ENCODE data around the gene MAGEF1. TPM values are rescaled to one million over a fixed set of nuclear protein-coding genes. Genes with fewer than 3 reads are reported as not detected.

Gene MAGEF1
- total and polyA plus RNA-seq, 9 of the 15 experiments (the other 6 are each of a cell fraction or from before 2014, with no cell fraction given) = 1.5 to 39.1 (median 19.8) TPM

- TF ChIP-seq ZNF518B (CRISPR knock-in tag; IDR thresholded peaks at IDR 0.05) (no peak), PHB2 (IDR thresholded peaks at IDR 0.05; ENCODE audit: low read depth) (no peak), NFYB (IDR thresholded peaks at IDR 0.05; ENCODE audit: extremely low read depth, insufficient read length) (no peak), CREM (IDR thresholded peaks at IDR 0.05; ENCODE audit: low read depth) (no peak), NCOA6 (IDR thresholded peaks at IDR 0.05) (no peak), SMAD2 (IDR thresholded peaks at IDR 0.05; ENCODE audit: low read depth, low read length) (no peak), ZNF444 (CRISPR knock-in tag; IDR thresholded peaks at IDR 0.05) (no peak), ZBTB33 (CRISPR knock-in tag; IDR thresholded peaks at IDR 0.05) (no peak), ZFPM2 (CRISPR knock-in tag; IDR thresholded peaks at IDR 0.05) (no peak), MIER1 (IDR thresholded peaks at IDR 0.05; ENCODE audit: low read depth) (no peak), CTCFL (IDR thresholded peaks at IDR 0.05; ENCODE audit: borderline replicate concordance, insufficient read depth, low read depth, low read length, poor library complexity, severe bottlenecking) (no peak), KLF16 (IDR thresholded peaks at IDR 0.05) (no peak)
Observed at GRCh38 chr3:184683900-184684560, 27.8 kb downstream of the MAGEF1 start (continued).
